ENCODE data around the gene ING5. TPM values are rescaled to one million over a fixed set of nuclear protein-coding genes. Genes with fewer than 3 reads are reported as not detected.

Gene ING5
- total RNA-seq, 1 experiment from 2014 or later: 45.9 TPM

DNA sequence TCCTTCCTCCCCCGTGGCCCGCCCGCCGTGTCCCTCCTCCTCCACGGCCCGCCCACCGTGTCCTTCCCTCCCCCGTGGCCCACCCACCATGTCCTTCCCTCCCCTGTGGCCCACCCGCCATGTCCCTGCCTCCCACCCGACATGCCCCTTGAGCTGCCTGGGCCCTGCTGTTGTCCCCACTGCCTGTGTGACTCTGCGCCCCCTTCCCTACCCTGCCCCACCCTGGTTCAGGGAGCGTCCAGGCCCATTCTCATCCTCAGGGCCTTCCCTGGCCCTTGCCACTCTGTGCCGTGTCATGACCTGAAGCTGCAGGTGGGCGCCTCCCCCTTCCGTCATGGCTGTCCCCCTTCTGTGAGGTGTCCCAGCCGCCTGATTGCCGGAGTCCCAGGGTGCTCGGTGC lies 53.3 kb downstream of the ING5 start:
- Histone ChIP-seq H3K36me3 (ENCODE audit: control insufficient read depth in 1 of 2, insufficient read depth in 2 of 2, low read length in 2 of 2) (peaks cover 11 to 12% of the 10 kb centered on the region in 2 experiments; a peak in 3 of 4 replicates), H3K9me2 (ENCODE audit: insufficient read depth) (no peaks in the 10 kb centered on the region), H4K20me1 (ENCODE audit: insufficient read depth) (no peaks in the 10 kb centered on the region), H3K4me3 (replicated peaks in 1 of 2; ENCODE audit: low read depth in 1 of 2, low read length in 2 of 2) (no peak overlapping the region), H2AFZ (ENCODE audit: low read depth, low read length, poor library complexity, severe bottlenecking) (no peak overlapping the region), H3K9me3 (ENCODE audit: control insufficient read depth in 1 of 2, insufficient read depth in 1 of 2, low read depth in 1 of 2, low read length in 2 of 2) (no peaks in the 10 kb centered on the region), H3K79me2 (ENCODE audit: insufficient read depth, low read length) (no peaks in the 10 kb centered on the region), H3K27me3 (ENCODE audit: insufficient read depth, low read length) (no peaks in the 10 kb centered on the region), H3K9ac (ENCODE audit: low read length) (no peak overlapping the region), H3K4me1 (ENCODE audit: control insufficient read depth in 1 of 2, insufficient read depth in 2 of 2, low read length in 2 of 2) (no peaks in the 10 kb centered on the region), H3K27ac (ENCODE audit: low read depth, low read length) (no peak overlapping the region), H3K4me2 (ENCODE audit: low read length) (no peak overlapping the region)
- intact Hi-C loops (cut with micrococcal nuclease): no loop called here
- no peak for DNase-seq (ENCODE audit: low read depth, low spot score)
- BruUV-seq (replicated peaks): no TSS peak
- ChIA-PET CTCF (no interaction called here), RAD21 (ENCODE audit: low non-redundant PET in 1 of 2, low total read pairs in 2 of 2, uncharacterized antibody in 2 of 2, unreplicated experiment in 2 of 2) (no interaction called here), POLR2A (no interaction called here)
- TF ChIP-seq FOSL1 (IDR thresholded peaks at IDR 0.05; ENCODE audit: low read depth): no peak
- TF ChIP-seq YY1 (IDR thresholded peaks at IDR 0.05; ENCODE audit: extremely low read depth, insufficient replicate concordance, low read depth, low read length): no peak
- no peak for TF ChIP-seq SRF (IDR thresholded peaks at IDR 0.05; ENCODE audit: low read depth)
- TF ChIP-seq, protein P1, sequence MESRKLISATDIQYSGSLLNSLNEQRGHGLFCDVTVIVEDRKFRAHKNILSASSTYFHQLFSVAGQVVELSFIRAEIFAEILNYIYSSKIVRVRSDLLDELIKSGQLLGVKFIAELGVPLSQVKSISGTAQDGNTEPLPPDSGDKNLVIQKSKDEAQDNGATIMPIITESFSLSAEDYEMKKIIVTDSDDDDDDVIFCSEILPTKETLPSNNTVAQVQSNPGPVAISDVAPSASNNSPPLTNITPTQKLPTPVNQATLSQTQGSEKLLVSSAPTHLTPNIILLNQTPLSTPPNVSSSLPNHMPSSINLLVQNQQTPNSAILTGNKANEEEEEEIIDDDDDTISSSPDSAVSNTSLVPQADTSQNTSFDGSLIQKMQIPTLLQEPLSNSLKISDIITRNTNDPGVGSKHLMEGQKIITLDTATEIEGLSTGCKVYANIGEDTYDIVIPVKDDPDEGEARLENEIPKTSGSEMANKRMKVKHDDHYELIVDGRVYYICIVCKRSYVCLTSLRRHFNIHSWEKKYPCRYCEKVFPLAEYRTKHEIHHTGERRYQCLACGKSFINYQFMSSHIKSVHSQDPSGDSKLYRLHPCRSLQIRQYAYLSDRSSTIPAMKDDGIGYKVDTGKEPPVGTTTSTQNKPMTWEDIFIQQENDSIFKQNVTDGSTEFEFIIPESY (IDR thresholded peaks at IDR 0.05; ENCODE audit: extremely low read depth, insufficient replicate concordance, low read length): no peak
- TF ChIP-seq SIN3A (IDR thresholded peaks at IDR 0.05; ENCODE audit: low read depth): no peak
- no peak for TF ChIP-seq EZH2 (IDR thresholded peaks at IDR 0.05)
- no peak for TF ChIP-seq POLR2AphosphoS5 (IDR thresholded peaks at IDR 0.05; ENCODE audit: low read depth, low read length)
- no peak for TF ChIP-seq EGR1 (IDR thresholded peaks at IDR 0.05; ENCODE audit: low read depth)
- no peak for TF ChIP-seq JUND (IDR thresholded peaks at IDR 0.05)
- TF ChIP-seq CEBPB (IDR thresholded peaks at IDR 0.05; ENCODE audit: low read depth): no peak
- TF ChIP-seq, protein P2, sequence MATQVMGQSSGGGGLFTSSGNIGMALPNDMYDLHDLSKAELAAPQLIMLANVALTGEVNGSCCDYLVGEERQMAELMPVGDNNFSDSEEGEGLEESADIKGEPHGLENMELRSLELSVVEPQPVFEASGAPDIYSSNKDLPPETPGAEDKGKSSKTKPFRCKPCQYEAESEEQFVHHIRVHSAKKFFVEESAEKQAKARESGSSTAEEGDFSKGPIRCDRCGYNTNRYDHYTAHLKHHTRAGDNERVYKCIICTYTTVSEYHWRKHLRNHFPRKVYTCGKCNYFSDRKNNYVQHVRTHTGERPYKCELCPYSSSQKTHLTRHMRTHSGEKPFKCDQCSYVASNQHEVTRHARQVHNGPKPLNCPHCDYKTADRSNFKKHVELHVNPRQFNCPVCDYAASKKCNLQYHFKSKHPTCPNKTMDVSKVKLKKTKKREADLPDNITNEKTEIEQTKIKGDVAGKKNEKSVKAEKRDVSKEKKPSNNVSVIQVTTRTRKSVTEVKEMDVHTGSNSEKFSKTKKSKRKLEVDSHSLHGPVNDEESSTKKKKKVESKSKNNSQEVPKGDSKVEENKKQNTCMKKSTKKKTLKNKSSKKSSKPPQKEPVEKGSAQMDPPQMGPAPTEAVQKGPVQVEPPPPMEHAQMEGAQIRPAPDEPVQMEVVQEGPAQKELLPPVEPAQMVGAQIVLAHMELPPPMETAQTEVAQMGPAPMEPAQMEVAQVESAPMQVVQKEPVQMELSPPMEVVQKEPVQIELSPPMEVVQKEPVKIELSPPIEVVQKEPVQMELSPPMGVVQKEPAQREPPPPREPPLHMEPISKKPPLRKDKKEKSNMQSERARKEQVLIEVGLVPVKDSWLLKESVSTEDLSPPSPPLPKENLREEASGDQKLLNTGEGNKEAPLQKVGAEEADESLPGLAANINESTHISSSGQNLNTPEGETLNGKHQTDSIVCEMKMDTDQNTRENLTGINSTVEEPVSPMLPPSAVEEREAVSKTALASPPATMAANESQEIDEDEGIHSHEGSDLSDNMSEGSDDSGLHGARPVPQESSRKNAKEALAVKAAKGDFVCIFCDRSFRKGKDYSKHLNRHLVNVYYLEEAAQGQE (IDR thresholded peaks at IDR 0.05; ENCODE audit: low read depth): no peak
- no peak for TF ChIP-seq RAD21 (IDR thresholded peaks at IDR 0.05; ENCODE audit: low read depth)
- no peak for TF ChIP-seq CBX3 (IDR thresholded peaks at IDR 0.05; ENCODE audit: low read depth)
- TF ChIP-seq, protein P3, sequence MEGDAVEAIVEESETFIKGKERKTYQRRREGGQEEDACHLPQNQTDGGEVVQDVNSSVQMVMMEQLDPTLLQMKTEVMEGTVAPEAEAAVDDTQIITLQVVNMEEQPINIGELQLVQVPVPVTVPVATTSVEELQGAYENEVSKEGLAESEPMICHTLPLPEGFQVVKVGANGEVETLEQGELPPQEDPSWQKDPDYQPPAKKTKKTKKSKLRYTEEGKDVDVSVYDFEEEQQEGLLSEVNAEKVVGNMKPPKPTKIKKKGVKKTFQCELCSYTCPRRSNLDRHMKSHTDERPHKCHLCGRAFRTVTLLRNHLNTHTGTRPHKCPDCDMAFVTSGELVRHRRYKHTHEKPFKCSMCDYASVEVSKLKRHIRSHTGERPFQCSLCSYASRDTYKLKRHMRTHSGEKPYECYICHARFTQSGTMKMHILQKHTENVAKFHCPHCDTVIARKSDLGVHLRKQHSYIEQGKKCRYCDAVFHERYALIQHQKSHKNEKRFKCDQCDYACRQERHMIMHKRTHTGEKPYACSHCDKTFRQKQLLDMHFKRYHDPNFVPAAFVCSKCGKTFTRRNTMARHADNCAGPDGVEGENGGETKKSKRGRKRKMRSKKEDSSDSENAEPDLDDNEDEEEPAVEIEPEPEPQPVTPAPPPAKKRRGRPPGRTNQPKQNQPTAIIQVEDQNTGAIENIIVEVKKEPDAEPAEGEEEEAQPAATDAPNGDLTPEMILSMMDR (IDR thresholded peaks at IDR 0.05 in 2 of 3, conservative IDR thresholded peaks at IDR 0.05 in 1 of 3; ENCODE audit: borderline replicate concordance in 1 of 3, insufficient read depth in 1 of 3, low read depth in 2 of 3, low read length in 2 of 3): no peak
- no peak for ATAC-seq
